Pons (tissue), 1 donor: ENCODE results near the gene SLC25A30.
"Not testable (repeated sequence)": the region's sequence is repeated elsewhere in the genome, so short reads cannot be mapped to it uniquely, and the experiment has no call there.

Source experiments
- DNase-seq: peaks from one replicate; pipeline ENCODE4 v3.0.0-alpha.2; 2016; ENCODE audit warnings: low spot score

The SLC25A30 gene

DNA sequence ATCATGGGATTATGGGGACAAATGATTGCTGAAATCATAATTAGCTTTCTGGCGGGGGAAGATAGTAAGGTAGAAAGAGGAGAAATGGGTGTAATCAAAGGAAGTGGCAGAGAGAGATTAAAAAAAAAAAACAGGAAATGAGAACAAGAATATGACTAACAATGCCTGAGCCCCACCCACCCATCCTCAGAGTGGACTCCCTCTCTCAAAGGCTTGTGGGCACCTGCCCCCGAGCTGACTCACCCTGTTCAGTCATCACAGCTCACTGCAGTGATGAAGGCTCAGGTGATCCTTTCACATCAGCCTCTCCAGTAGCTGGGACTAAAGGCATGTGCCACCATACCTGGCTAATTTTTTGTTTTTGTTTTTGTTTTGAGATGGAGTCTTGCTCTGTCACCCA lies 50.8 kb downstream of the SLC25A30 start:
- no peak for DNase-seq

GRCh38 chr13:45365558-45365885 lies 52.7 kb downstream of the SLC25A30 start:
- DNase-seq, result no peak

DNA sequence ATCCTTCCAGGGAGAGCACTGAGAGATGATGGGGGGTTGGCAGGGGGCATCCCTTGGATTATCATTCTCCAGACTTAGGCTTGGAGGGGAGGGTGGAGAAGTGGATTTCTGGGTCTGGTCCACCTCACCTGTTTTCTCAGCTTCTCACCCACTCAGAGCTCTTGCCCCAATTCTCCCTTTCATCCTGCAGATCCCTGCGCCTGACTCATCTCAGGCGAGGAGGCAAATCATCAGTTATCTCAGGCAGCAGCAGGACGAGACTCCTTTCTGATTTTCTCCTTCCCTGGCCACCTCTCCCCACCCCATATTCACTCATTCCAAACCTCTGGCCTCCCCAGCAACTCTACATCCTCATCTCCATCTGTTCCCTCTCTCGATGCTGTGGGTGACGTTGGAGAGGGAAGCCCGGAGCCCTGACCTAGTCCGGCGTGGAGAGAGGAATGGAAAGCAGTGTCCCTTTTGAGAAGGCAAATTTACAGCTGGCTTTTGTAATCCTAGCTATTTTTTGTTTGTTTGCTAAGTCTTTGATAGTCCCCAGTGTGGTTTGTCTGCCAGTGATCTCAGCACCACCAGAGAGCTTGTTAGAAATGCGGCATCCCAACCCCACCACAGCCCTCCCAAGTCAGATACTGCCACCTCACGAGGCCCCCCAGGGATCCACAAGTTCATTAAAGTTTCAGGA lies 53.2 kb downstream of the SLC25A30 start:
- no peak for DNase-seq

GRCh38 chr13:45362939-45363338 lies 55.2 kb downstream of the SLC25A30 start:
- DNase-seq, result no peak

DNA sequence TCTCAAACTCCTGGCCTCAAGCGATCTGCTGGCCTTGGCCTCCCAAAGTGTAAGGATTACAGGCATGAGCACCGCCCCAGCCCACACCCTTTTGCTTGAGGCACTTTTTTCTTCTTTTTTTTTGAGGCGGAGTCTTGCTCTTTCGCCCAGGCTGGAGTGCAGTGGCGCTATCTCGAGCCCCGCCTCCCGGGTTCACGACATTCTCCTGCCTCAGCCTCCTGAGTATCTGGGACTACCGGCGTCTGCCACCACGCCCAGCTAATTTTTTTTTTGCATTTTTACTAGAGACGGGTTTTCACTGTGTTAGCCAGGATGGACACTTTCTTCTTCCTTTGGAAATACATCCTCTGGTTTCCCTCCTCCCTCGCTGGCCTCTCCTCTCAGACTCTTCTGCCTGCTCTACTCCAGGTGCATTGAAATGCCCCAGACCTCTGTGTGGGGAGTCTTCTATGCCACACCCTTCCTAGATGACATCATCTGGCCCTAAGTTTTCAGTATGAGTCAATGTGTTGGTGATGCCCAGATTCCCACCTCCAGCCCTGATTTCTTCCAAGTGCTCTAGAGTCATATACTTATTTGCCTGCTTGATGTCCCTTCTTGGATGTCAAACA lies 56.5 kb downstream of the SLC25A30 start:
- DNase-seq, result no peak

DNA sequence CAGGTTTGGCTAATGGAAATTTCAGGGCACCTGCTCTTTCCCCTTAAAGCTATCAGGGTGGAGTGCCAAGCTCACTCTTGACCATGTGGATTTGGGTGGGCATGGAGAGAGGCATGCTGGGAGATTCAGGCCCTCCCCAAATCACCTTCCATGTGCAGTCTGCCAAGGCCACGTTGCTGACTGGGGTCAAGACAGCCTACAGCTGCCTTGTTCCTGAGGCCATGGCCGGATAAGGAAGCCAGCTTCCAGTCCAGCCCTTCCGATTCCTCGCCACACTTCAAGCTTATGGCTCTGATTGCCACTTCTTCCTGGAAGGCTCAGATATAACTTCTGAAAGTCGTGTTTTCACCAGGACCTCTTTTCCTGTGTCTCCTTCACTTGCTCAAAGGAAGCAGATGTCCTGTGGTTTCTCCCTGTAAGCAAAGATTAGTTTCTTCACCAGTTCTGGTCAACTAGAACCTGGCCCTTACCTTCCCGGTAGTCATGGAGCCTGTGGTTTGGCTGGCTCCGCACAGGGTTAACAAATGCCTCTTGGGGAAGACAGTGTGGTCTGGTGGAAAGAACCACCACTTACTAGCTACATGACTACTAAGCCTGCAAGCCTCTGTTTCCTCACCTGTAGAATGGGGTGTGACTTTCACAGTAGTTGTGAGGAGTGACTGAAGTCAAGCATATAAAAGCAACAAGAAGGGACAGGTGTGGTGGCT lies 61.1 kb downstream of the SLC25A30 start:
- no peak for DNase-seq

GRCh38 chr13:45353895-45354294 lies 64.3 kb downstream of the SLC25A30 start:
- no peak for DNase-seq

GRCh38 chr13:45352031-45352430 lies 66.1 kb downstream of the SLC25A30 start:
- no peak for DNase-seq

- DNase-seq, result no peak
Measured at GRCh38 chr13:45350152-45350551, 68.0 kb downstream of the SLC25A30 start.

- no peak for DNase-seq
Measured at GRCh38 chr13:45349438-45349837, 68.7 kb downstream of the SLC25A30 start.

GRCh38 chr13:45344064-45344463 lies 74.1 kb downstream of the SLC25A30 start:
- DNase-seq, result not testable (repeated sequence)
